GM13977 (cell line): ENCODE results near the gene RFTN2.
"Not testable (repeated sequence)": the region's sequence is repeated elsewhere in the genome, so short reads cannot be mapped to it uniquely, and the experiment has no call there.

ENCODE experiments used
- DNase-seq: peaks from one replicate; pipeline ENCODE4 v3.0.0; 2012; ENCODE audit warnings: low spot score
- in situ Hi-C: fragments of 300-500 bp; cut with MboI; formaldehyde crosslinking; loops from one replicate; pipeline ENCODE4 v1.12.0; 2022; ENCODE audit warnings: low sequenced_read_pairs, low pct_unique_long_range_greater_than_20kb, mixed read lengths, inconsistent platforms; ENCODE audit not compliant: unreplicated experiment
- TF ChIP-seq, protein P1 (sequence below): IDR thresholded peaks from 2 replicates; pipeline ENCODE4 v1.5.1; 2012; ENCODE audit warnings: mild to moderate bottlenecking, control low read depth; ENCODE audit not compliant: insufficient read depth; ENCODE audit errors: extremely low read depth, missing control alignments

Gene RFTN2

GRCh38 chr2:197661626-197662025, 13.8 kb downstream of the RFTN2 start:
- in situ Hi-C loops: no loop called here
- TF ChIP-seq, protein P1, sequence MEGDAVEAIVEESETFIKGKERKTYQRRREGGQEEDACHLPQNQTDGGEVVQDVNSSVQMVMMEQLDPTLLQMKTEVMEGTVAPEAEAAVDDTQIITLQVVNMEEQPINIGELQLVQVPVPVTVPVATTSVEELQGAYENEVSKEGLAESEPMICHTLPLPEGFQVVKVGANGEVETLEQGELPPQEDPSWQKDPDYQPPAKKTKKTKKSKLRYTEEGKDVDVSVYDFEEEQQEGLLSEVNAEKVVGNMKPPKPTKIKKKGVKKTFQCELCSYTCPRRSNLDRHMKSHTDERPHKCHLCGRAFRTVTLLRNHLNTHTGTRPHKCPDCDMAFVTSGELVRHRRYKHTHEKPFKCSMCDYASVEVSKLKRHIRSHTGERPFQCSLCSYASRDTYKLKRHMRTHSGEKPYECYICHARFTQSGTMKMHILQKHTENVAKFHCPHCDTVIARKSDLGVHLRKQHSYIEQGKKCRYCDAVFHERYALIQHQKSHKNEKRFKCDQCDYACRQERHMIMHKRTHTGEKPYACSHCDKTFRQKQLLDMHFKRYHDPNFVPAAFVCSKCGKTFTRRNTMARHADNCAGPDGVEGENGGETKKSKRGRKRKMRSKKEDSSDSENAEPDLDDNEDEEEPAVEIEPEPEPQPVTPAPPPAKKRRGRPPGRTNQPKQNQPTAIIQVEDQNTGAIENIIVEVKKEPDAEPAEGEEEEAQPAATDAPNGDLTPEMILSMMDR: no peak

GRCh38 chr2:197657562-197657961, 17.8 kb downstream of the RFTN2 start:
- in situ Hi-C loops: no loop called here
- no peak for DNase-seq
- TF ChIP-seq, protein P1: no peak

More at GRCh38 chr2:197661626-197662025, 13.8 kb downstream of the RFTN2 start:
- no peak for DNase-seq

- in situ Hi-C loops: no loop called here
- DNase-seq: no peak
- TF ChIP-seq, protein P1: no peak
Measured at GRCh38 chr2:197647961-197648690, 27.3 kb downstream of the RFTN2 start.

DNA sequence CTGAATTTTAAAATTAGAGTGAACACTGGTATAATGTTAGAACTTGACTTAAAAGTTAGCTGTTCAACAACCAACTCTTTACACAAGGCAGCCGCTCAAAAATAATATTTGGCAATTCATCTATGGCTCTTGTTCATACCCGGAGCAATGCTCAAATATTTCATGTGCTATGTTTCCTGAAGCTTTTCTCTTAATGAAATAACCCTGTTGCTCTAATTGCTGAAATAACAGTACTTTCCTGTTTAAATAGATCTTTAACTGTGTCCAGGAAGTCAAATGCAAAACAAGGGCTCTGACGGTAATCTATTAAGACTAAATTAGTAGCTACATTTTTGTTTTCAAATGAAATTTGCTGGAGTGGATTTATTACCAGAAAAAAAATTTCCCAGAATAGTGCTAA, 33.7 kb downstream of the RFTN2 start:
- in situ Hi-C loops: no loop called here
- DNase-seq: no peak
- TF ChIP-seq, protein P1: no peak

DNA sequence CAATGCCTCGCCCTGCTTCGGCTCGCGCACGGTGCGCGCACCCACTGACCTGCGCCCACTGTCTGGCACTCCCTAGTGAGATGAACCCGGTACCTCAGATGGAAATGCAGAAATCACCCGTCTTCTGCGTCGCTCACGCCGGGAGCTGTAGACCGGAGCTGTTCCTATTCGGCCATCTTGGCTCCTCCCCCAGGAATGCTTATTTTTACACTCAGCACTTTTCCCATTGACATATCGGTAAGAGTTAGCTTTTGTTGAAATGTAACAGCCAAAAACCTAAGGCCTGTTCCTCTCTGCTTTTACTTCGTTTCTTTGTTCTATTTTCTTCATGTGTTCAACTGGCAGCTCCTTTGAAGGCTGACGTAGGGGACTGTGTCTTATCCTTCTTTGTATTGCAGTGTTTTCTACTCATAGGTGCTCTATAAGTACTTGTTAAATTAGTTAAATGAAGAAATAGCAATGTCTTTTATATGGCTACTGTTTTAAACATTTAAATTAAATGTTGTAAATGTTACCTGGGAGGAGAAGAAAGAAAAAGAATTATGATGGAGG, 34.7 kb downstream of the RFTN2 start:
- in situ Hi-C loops, DNase-seq: not testable (repeated sequence)

DNA sequence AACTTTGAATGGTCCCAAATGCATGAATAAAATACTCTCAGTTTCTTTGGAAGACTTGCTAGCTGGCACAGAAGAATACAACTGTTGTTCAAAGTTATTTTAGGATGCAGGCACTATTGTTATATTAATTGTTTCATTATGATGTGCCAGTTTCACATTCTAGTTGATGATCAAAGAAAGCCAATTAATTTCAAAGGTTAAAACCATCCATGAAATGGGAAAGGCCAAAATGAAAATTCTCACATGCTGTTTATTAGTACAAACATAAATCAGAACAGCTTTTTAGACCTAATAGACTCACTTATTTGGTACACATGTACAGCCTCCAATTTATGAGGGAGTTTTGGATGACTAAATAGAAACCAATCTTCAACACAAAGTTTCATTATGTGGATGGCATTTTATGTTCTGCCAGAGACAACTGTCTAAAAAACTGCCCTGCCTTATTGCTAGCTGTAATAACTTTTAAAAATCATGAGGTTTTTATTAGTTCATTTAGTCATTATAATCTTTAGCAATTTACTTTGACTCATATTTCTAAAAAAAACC, 42.2 kb downstream of the RFTN2 start:
- no peak for DNase-seq
- in situ Hi-C loops: no loop called here
- TF ChIP-seq, protein P1: no peak

DNA sequence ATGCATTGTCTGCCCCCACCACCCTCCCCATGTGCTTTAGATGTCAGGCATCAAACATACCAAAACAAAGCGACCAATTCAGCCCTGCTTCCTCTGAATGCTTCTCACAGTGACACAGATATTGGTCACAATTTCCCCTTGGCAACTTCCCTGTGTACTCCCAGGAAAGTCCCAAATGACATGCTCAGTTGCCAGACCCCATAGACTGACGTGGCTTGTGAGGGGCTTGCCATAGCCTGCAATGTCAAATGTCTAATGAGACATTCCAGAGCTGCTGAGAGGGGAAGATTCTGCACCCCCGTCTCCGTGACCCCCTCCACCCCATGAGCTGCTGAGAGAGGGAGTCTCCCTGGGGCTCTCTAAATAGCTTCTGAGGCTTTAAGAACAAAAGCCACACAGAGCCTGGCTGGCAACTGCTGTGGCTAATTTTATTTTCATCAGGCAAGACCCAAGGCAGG, 47.3 kb downstream of the RFTN2 start:
- TF ChIP-seq, protein P1: no peak
- in situ Hi-C loops: no loop called here
- DNase-seq: no peak
